GM12874 (cell line): ENCODE measurements around the gene FUS.

Experiments used
- CTCF ChIP-seq: IDR thresholded peaks from 2 replicates; pipeline ENCODE4 v1.5.1; 2011; ENCODE audit warnings: low read depth, mild to moderate bottlenecking, control low read depth, low read length, moderate library complexity; ENCODE audit not compliant: insufficient read depth

The FUS gene

GRCh38 chr16:31142109-31143010, 37.6 kb upstream of the FUS start:
- TF ChIP-seq CTCF: peak; percentile 96

GRCh38 chr16:31143011-31143693, 36.8 kb upstream of the FUS start:
- TF ChIP-seq CTCF: no peak

DNA sequence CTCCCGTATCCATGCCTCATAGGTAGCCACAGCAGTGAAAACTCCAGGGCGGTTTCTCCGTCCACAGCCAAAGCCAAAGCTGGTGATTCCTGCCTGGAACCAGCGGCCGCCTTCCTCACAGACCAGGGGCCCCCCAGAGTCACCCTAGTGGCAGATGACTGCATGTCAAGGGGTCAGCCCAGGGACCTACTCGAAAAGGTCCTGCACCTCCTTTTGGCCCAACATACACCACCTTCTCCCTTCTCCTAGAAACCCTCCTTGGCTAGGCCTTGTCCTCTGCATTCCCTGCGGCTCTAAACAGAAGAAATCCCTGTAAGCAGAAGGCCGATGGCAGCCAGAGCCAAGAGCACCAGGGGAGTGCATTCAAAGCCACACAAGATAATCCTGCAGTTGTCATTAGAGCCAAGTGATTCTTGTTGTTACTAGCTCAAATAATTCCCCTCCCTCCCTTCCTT, 36.2 kb upstream of the FUS start:
- TF ChIP-seq CTCF: no peak

- TF ChIP-seq CTCF: no peak
Observed at GRCh38 chr16:31145398-31145990, 34.4 kb upstream of the FUS start.

- TF ChIP-seq CTCF: no peak
Observed at GRCh38 chr16:31147574-31147973, 32.4 kb upstream of the FUS start.

DNA sequence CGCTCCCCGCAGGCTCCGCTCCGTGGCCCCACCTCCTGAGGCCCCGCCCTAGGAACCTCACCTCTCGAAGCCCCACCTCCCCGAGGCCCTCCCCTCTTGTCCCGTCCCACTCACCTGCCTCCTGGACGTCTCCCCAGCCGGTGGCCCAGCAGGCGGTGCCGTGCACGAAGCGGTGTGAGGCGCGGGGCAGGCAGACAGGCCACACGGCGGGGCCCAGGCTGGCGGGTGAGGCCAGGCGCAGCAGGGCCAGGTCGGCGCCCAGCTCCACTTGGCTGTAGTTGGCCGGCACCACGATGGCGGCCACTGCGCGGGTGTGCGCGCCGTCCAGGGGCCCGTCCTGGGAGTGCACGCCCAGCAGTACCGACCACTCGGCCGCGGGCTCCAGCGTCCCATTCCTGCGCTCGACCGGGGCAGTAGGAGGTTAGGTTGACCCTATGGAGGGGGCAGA, 31.6 kb upstream of the FUS start:
- TF ChIP-seq CTCF: no peak

- TF ChIP-seq CTCF: no peak
Observed at GRCh38 chr16:31148896-31149295, 31.0 kb upstream of the FUS start.
